ENCODE measurements around the gene XIST. TPM values are rescaled to one million over a fixed set of nuclear protein-coding genes. Genes with fewer than 3 reads are reported as not detected.

Gene XIST
- polyA plus RNA-seq, 1 donor (not counting 4 experiments of a cell fraction or from before 2014, with no cell fraction given) = 199 TPM

DNA sequence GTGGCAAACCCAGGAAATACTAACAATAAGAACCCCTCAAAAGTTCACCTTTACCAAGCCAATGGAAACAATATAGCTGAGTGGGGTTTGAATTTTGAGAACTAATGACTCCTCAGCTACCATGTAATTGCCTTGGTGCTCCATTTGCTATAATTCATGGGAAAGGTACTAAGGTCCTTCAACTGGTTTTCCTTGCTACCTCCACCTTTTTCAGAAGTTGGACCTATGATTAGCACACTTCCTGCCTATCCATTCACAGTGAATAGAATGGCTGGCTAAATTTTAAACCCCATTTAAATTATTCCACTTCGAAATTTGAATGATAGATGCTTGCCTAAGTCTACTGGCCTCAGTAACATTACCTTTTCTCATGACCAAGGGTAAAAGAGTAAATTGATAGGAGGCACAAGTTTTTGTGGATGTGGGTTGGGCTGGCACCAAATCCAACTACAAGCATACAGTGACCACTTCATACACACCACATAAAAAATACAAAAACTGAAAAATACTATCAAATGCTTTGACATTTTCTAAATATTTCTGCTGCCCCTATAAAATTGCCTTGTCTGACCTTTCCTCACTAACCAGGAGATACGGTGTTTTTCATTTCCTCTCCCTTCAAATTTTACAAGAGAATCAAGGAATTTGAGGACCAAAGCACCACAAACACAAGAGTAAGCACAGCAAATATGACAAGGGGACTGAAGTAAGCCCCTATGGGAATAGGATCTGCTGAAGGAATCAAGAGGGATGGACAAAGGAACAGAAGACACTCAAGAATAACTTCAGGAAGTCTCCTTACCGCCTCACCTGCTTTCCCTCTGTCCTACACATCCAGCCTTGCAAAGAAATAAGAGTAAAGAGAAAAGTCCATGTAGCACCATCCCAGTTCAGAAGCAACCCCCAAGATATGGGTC lies 34.1 kb downstream of the XIST start:
- DNase-seq (ENCODE audit: low read depth, low spot score) (no peak), FAIRE-seq (no peak)
- Histone ChIP-seq H3K4me1 (ENCODE audit: control insufficient read depth, extremely low read depth, insufficient read depth, low read length) (no peaks in the 10 kb centered on the region), H3K9me3 (ENCODE audit: control insufficient read depth, low read depth, low read length) (no peaks in the 10 kb centered on the region), H4K20me1 (ENCODE audit: control insufficient read depth, extremely low read depth, insufficient read depth, low read length) (no peaks in the 10 kb centered on the region), H3K9ac (ENCODE audit: control insufficient read depth, extremely low read depth, insufficient read depth, low read length) (no peak overlapping the region), H2AFZ (ENCODE audit: control insufficient read depth, low read length) (no peak overlapping the region), H3K27me3 (ENCODE audit: control insufficient read depth, extremely low read depth, insufficient read depth, low read length) (peaks cover 9% of the 10 kb centered on the region), H3K4me2 (ENCODE audit: control insufficient read depth, extremely low read depth, insufficient read depth, low read depth, low read length) (no peak overlapping the region), H3K79me2 (ENCODE audit: control insufficient read depth, insufficient read depth, low read length) (no peaks in the 10 kb centered on the region), H3K9me1 (ENCODE audit: control insufficient read depth, extremely low read depth, insufficient read depth, low read length) (no peaks in the 10 kb centered on the region), H3K36me3 (ENCODE audit: control insufficient read depth in 2 of 2, extremely low read depth in 1 of 2, insufficient read depth in 2 of 2, low read length in 2 of 2) (peaks cover 0 to 3% of the 10 kb centered on the region in 2 experiments), H3K27ac (ENCODE audit: control insufficient read depth, insufficient read depth, low read length) (no peak overlapping the region), H3K4me3 (ENCODE audit: control insufficient read depth in 2 of 3, extremely low read depth in 1 of 3, insufficient read depth in 2 of 3, low read depth in 1 of 3, low read length in 3 of 3) (no peak overlapping the region)
- dilution Hi-C loops (cut with MboI; ENCODE audit: extremely low pct_ligation_motif_present, low sequenced_read_pairs) = no loop called here
- TF ChIP-seq, protein P1, sequence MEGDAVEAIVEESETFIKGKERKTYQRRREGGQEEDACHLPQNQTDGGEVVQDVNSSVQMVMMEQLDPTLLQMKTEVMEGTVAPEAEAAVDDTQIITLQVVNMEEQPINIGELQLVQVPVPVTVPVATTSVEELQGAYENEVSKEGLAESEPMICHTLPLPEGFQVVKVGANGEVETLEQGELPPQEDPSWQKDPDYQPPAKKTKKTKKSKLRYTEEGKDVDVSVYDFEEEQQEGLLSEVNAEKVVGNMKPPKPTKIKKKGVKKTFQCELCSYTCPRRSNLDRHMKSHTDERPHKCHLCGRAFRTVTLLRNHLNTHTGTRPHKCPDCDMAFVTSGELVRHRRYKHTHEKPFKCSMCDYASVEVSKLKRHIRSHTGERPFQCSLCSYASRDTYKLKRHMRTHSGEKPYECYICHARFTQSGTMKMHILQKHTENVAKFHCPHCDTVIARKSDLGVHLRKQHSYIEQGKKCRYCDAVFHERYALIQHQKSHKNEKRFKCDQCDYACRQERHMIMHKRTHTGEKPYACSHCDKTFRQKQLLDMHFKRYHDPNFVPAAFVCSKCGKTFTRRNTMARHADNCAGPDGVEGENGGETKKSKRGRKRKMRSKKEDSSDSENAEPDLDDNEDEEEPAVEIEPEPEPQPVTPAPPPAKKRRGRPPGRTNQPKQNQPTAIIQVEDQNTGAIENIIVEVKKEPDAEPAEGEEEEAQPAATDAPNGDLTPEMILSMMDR (optimal IDR thresholded peaks at IDR 0.05 in 1 of 3, IDR thresholded peaks at IDR 0.05 in 1 of 3, conservative IDR thresholded peaks at IDR 0.05 in 1 of 3; ENCODE audit: extremely low read depth in 1 of 3, insufficient read depth in 2 of 3, low read length in 3 of 3) = no peak
- TF ChIP-seq EZH2 (IDR thresholded peaks at IDR 0.05; ENCODE audit: low read length) = no peak

DNA sequence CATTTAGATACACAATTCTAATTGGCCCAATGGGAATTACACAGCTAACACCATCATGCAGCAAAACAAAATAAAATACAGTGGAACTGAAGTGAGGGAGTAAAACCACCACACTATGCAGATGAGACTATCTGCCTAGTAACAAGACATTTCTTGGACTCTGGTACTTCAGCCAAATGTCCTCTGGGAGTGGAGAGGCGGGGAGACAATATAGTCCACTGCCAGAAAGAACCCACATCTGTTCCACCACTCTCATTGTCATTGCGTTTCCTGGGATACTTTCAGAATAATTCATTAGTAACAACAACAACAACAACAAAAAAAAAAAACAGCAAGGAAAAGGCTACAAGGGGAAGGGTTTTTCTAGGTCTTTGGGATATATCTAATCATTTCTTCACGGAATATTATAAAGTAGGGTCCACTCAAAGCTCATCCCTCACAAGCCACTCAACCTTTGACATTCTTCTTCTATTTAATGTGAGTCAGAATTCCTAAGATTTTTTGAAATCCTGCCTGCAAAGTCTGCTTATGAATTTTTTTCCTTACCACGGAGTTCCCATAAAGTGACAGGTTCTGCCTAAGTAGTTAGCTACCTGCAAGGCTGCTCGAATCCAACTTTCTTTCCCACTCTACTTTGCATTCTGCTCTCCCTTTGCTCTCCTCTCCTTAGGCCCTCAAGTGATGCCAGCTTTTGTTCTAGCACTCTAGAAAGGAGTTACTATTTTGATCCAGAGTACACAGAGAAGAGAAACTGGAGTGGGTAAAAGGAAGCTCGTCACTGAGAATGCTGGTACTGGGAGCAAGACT lies 34.9 kb downstream of the XIST start:
- Histone ChIP-seq H3K4me1 (ENCODE audit: control insufficient read depth, extremely low read depth, insufficient read depth, low read length) (no peaks in the 10 kb centered on the region), H3K9me3 (ENCODE audit: control insufficient read depth, low read depth, low read length) (no peaks in the 10 kb centered on the region), H3K79me2 (ENCODE audit: control insufficient read depth, insufficient read depth, low read length) (no peaks in the 10 kb centered on the region), H3K27me3 (ENCODE audit: control insufficient read depth, extremely low read depth, insufficient read depth, low read length) (peaks cover 9% of the 10 kb centered on the region), H3K9ac (ENCODE audit: control insufficient read depth, extremely low read depth, insufficient read depth, low read length) (no peak overlapping the region), H4K20me1 (ENCODE audit: control insufficient read depth, extremely low read depth, insufficient read depth, low read length) (no peaks in the 10 kb centered on the region), H3K27ac (ENCODE audit: control insufficient read depth, insufficient read depth, low read length) (no peak overlapping the region), H2AFZ (ENCODE audit: control insufficient read depth, low read length) (no peak overlapping the region), H3K4me2 (ENCODE audit: control insufficient read depth, extremely low read depth, insufficient read depth, low read depth, low read length) (no peak overlapping the region), H3K9me1 (ENCODE audit: control insufficient read depth, extremely low read depth, insufficient read depth, low read length) (no peaks in the 10 kb centered on the region), H3K4me3 (ENCODE audit: control insufficient read depth in 2 of 3, extremely low read depth in 1 of 3, insufficient read depth in 2 of 3, low read depth in 1 of 3, low read length in 3 of 3) (no peak overlapping the region), H3K36me3 (ENCODE audit: control insufficient read depth in 2 of 2, extremely low read depth in 1 of 2, insufficient read depth in 2 of 2, low read length in 2 of 2) (peaks cover 0 to 3% of the 10 kb centered on the region in 2 experiments)
- FAIRE-seq (no peak), DNase-seq (ENCODE audit: low read depth, low spot score) (no peak)
- no peak for TF ChIP-seq EZH2 (IDR thresholded peaks at IDR 0.05; ENCODE audit: low read length)
- TF ChIP-seq, protein P1 (optimal IDR thresholded peaks at IDR 0.05 in 1 of 3, IDR thresholded peaks at IDR 0.05 in 1 of 3, conservative IDR thresholded peaks at IDR 0.05 in 1 of 3; ENCODE audit: extremely low read depth in 1 of 3, insufficient read depth in 2 of 3, low read length in 3 of 3) = no peak
- dilution Hi-C loops (cut with MboI; ENCODE audit: extremely low pct_ligation_motif_present, low sequenced_read_pairs) = no loop called here

All from keratinocyte (primary cell).